Measurements from ENCODE around the gene CDKN2D. TPM values are rescaled to one million over a fixed set of nuclear protein-coding genes. Genes with fewer than 3 reads are reported as not detected.
A peak's percentile ranks its signal among the peaks of the same experiment; 100 is the strongest.
"Not testable (repeated sequence)": the region's sequence is repeated elsewhere in the genome, so short reads cannot be mapped to it uniquely, and the experiment has no call there.

The CDKN2D gene
- total RNA-seq, 2 experiments from 2014 or later, result 22.4 to 26.6 TPM

- Histone ChIP-seq H2AFZ (ENCODE audit: low read length) (peak within 1 kb of the TSS; percentile 66), H3K4me2 (ENCODE audit: low read length) (peak within 1 kb of the TSS; percentile 86), H3K9me2 (ENCODE audit: insufficient read depth, low read length) (no peaks in the 10 kb centered on the region), H3K27ac (ENCODE audit: low read depth, low read length, poor library complexity, severe bottlenecking) (peak within 1 kb of the TSS; percentile 35), H3K9me3 (ENCODE audit: low read length) (no peaks in the 10 kb centered on the region), H3K36me3 (ENCODE audit: insufficient read depth, low read length) (peaks cover 14% of the 10 kb centered on the region), H3K79me2 (ENCODE audit: insufficient read depth, low read depth, low read length) (peaks cover 12% of the 10 kb centered on the region; the same call in 1 of the 2 replicates), H3K4me1 (ENCODE audit: insufficient read depth, low read length, poor library complexity, severe bottlenecking) (peaks cover 17% of the 10 kb centered on the region), H4K20me1 (ENCODE audit: insufficient read depth, low read length) (no peaks in the 10 kb centered on the region), H3K4me3 (ENCODE audit: low read depth, low read length, poor library complexity, severe bottlenecking) (peak within 1 kb of the TSS; percentile 96)
- intact Hi-C loops (cut with micrococcal nuclease; ENCODE audit: unreplicated experiment), result no loop called here
- DNase-seq (ENCODE audit: low spot score), result peak; percentile 83
- TF ChIP-seq CTCF (conservative IDR thresholded peaks at IDR 0.05; ENCODE audit: low read length) (no peak), EZH2phosphoT487 (IDR thresholded peaks at IDR 0.05; ENCODE audit: borderline replicate concordance, low read depth, low read length) (no peak)
- CTCF ChIA-PET (ENCODE audit: unreplicated experiment), result no interaction called here
- BruUV-seq (replicated peaks), result no TSS peak
- POLR2A ChIA-PET, result interaction anchor here (0.6 to 1.3 kb wide), 5 partner anchors 8 to 126 kb away, joined by 3 to 5 read pairs (median 4); no protein-coding TSS in a partner anchor
These were observed 25.1 kb downstream of the CDKN2D start, which contains the start of gene ATG4D for GRCh38 chr19:10543420-10544241. TSS of gene ATG4D (plus strand) at chr19:10543904. CDS start at chr19:10544091, 187 bp downstream.

GRCh38 chr19:10543059-10543419, 25.7 kb downstream of the CDKN2D start:
- Histone ChIP-seq H2AFZ (ENCODE audit: low read length) (peak overlapping the region; percentile 66; the same call in 1 of the 2 replicates), H3K9me3 (ENCODE audit: low read length) (no peaks in the 10 kb centered on the region), H3K4me3 (ENCODE audit: low read depth, low read length, poor library complexity, severe bottlenecking) (peak overlapping the region; percentile 96), H3K4me2 (ENCODE audit: low read length) (peak overlapping the region; percentile 86), H3K4me1 (ENCODE audit: insufficient read depth, low read length, poor library complexity, severe bottlenecking) (peaks cover 17% of the 10 kb centered on the region), H3K9me2 (ENCODE audit: insufficient read depth, low read length) (no peaks in the 10 kb centered on the region), H3K79me2 (ENCODE audit: insufficient read depth, low read depth, low read length) (peaks cover 12% of the 10 kb centered on the region; the same call in 1 of the 2 replicates), H3K27ac (ENCODE audit: low read depth, low read length, poor library complexity, severe bottlenecking) (no peak overlapping the region), H4K20me1 (ENCODE audit: insufficient read depth, low read length) (no peaks in the 10 kb centered on the region), H3K36me3 (ENCODE audit: insufficient read depth, low read length) (peaks cover 8% of the 10 kb centered on the region)
- intact Hi-C loops (cut with micrococcal nuclease; ENCODE audit: unreplicated experiment), result no loop called here
- TF ChIP-seq EZH2phosphoT487 (IDR thresholded peaks at IDR 0.05; ENCODE audit: borderline replicate concordance, low read depth, low read length) (no peak), CTCF (conservative IDR thresholded peaks at IDR 0.05; ENCODE audit: low read length) (no peak)
- peak; percentile 22 for DNase-seq (ENCODE audit: low spot score)
- ChIA-PET CTCF (ENCODE audit: unreplicated experiment) (no interaction called here), POLR2A (interaction anchor here (0.6 to 1.3 kb wide), 5 partner anchors 7 to 125 kb away, joined by 3 to 5 read pairs (median 4); no protein-coding TSS in a partner anchor)
- BruUV-seq (replicated peaks), result no TSS peak

GRCh38 chr19:10539016-10539415, 29.8 kb downstream of the CDKN2D start:
- H3K9me2 ChIP-seq (ENCODE audit: insufficient read depth, low read length); H3K4me2 ChIP-seq (ENCODE audit: low read length); H3K9me3 ChIP-seq (ENCODE audit: low read length); H3K36me3 ChIP-seq (ENCODE audit: insufficient read depth, low read length); H3K79me2 ChIP-seq (ENCODE audit: insufficient read depth, low read depth, low read length); DNase-seq (ENCODE audit: low spot score); H2AFZ ChIP-seq (ENCODE audit: low read length); H4K20me1 ChIP-seq (ENCODE audit: insufficient read depth, low read length); BruUV-seq (replicated peaks); H3K4me1 ChIP-seq (ENCODE audit: insufficient read depth, low read length, poor library complexity, severe bottlenecking); H3K27ac ChIP-seq (ENCODE audit: low read depth, low read length, poor library complexity, severe bottlenecking); intact Hi-C loops (cut with micrococcal nuclease; ENCODE audit: unreplicated experiment); H3K4me3 ChIP-seq (ENCODE audit: low read depth, low read length, poor library complexity, severe bottlenecking); CTCF ChIA-PET (ENCODE audit: unreplicated experiment): not testable (repeated sequence)
- POLR2A ChIA-PET, result interaction anchor here (0.6 kb wide), 1 partner anchor 12 kb away, joined by 4 read pairs; no protein-coding TSS in a partner anchor
